ENCODE data around the gene C20orf96. TPM values are rescaled to one million over a fixed set of nuclear protein-coding genes. Genes with fewer than 3 reads are reported as not detected.
"Not testable (repeated sequence)": the region's sequence is repeated elsewhere in the genome, so short reads cannot be mapped to it uniquely, and the experiment has no call there.

C20orf96 gene
- total and polyA plus RNA-seq, 5 donors, result 4.2 to 9.1 (median 6.3) TPM

DNA sequence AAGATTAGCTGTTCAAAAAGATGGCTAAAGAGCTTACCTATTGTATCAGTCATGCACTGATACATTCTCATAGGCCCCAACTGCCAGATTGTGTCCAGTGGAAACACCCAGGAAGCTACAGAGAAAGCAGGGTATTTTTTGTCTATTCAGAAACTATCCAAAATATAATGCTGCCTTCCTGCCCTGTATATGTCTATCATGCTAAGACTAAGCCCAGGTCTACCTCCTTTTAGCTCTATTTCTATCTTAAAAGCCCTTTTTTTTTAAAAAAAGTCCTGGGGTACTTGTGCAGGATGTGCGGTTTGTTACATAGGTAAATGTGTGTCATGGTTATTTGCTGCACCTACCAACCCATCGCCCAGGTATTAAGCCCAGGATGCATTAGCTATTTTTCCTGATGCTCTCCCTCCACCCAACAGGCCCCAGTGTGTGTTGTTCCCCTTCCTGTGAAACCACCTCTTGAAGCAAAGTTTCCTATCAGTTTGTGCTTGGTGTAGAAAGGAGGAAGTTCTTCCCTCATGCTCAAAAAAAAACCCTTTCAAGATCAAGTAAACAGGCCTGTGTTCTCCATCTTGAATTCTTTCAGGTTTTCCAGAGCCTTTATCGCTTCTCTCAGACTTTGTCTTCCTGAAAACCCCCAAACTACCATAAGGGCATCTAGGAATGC is 63.0 kb downstream of the C20orf96 start:
- no peaks in the 10 kb centered on the region for H3K4me1 ChIP-seq (ENCODE audit: control insufficient read depth, insufficient read depth, low read length)
- no peaks in the 10 kb centered on the region for H3K9me3 ChIP-seq (ENCODE audit: control insufficient read depth, low read length)
- no peak for ATAC-seq
- DNase-seq, result no peak
- intact Hi-C loops (cut with DNase I), result no loop called here
- no peak overlapping the region for H3K4me3 ChIP-seq (ENCODE audit: low read length)
- WGBS, result 69% methylated on average over 3 of the region's 3 CpGs
- no peaks in the 10 kb centered on the region for H3K27me3 ChIP-seq (ENCODE audit: control insufficient read depth, insufficient read depth)
- no peak overlapping the region for H3K27ac ChIP-seq (ENCODE audit: low read length)

GRCh38 chr20:226958-227357 is 63.6 kb downstream of the C20orf96 start, which contains the start of gene DEFB129:
Gene DEFB129, plus strand, starts transcription at chr20:227258. Its CDS starts 31 bp downstream, at chr20:227289.
- H3K4me3 ChIP-seq (ENCODE audit: low read length), result no peak within 1 kb of the TSS
- H3K9me3 ChIP-seq (ENCODE audit: control insufficient read depth, low read length), result no peaks in the 10 kb centered on the region
- DNase-seq, result no peak
- H3K27me3 ChIP-seq (ENCODE audit: control insufficient read depth, insufficient read depth), result no peaks in the 10 kb centered on the region
- no peak for ATAC-seq
- H3K4me1 ChIP-seq (ENCODE audit: control insufficient read depth, insufficient read depth, low read length), result no peaks in the 10 kb centered on the region
- intact Hi-C loops (cut with DNase I), result no loop called here
- H3K27ac ChIP-seq (ENCODE audit: low read length), result no peak within 1 kb of the TSS
- WGBS, result 78% methylated on average over 3 of the region's 3 CpGs

- H3K27me3 ChIP-seq (ENCODE audit: control insufficient read depth, insufficient read depth); DNase-seq; H3K27ac ChIP-seq (ENCODE audit: low read length); H3K9me3 ChIP-seq (ENCODE audit: control insufficient read depth, low read length); ATAC-seq; intact Hi-C loops (cut with DNase I); H3K4me3 ChIP-seq (ENCODE audit: low read length); H3K4me1 ChIP-seq (ENCODE audit: control insufficient read depth, insufficient read depth, low read length): not testable (repeated sequence)
- 81% methylated on average over 3 of the region's 3 CpGs for WGBS
Measured at GRCh38 chr20:225879-226278, 64.7 kb downstream of the C20orf96 start.

GRCh38 chr20:221258-221830 is 69.2 kb downstream of the C20orf96 start:
- WGBS, result 47% methylated on average over 1 of the region's 1 CpG
- no peaks in the 10 kb centered on the region for H3K4me1 ChIP-seq (ENCODE audit: control insufficient read depth, insufficient read depth, low read length)
- ATAC-seq (no peak), DNase-seq (no peak)
- no peaks in the 10 kb centered on the region for H3K9me3 ChIP-seq (ENCODE audit: control insufficient read depth, low read length)
- H3K27me3 ChIP-seq (ENCODE audit: control insufficient read depth, insufficient read depth), result no peaks in the 10 kb centered on the region
- H3K4me3 ChIP-seq (ENCODE audit: low read length), result no peak overlapping the region
- intact Hi-C loops (cut with DNase I), result no loop called here
- H3K27ac ChIP-seq (ENCODE audit: low read length), result no peak overlapping the region

Other genes with a start within 250 kb of the C20orf96 start
- not detected for gene DEFB125, start 203.1 kb downstream of the C20orf96 start, total RNA-seq
- not detected for gene DEFB125, start 203.1 kb downstream of the C20orf96 start, polyA plus RNA-seq
- gene DEFB126, start 148.2 kb downstream of the C20orf96 start, total RNA-seq, result not detected
- not detected for gene DEFB126, start 148.2 kb downstream of the C20orf96 start, polyA plus RNA-seq
- not detected for gene DEFB127, start 133.3 kb downstream of the C20orf96 start, total RNA-seq
- gene DEFB127, start 133.3 kb downstream of the C20orf96 start, polyA plus RNA-seq, result not detected
- not detected for gene DEFB128, start 101.0 kb downstream of the C20orf96 start, total RNA-seq
- not detected for gene DEFB128, start 101.0 kb downstream of the C20orf96 start, polyA plus RNA-seq
- not detected for gene DEFB129, start 63.5 kb downstream of the C20orf96 start, total RNA-seq
- not detected for gene DEFB129, start 63.5 kb downstream of the C20orf96 start, polyA plus RNA-seq
- gene DEFB132, start 33.0 kb downstream of the C20orf96 start, total RNA-seq, result not detected
- gene DEFB132, start 33.0 kb downstream of the C20orf96 start, polyA plus RNA-seq, result not detected
- 10 to 100 TPM; 13.0 to 14.3 (median 13.9) TPM for gene ZCCHC3, start 6.8 kb upstream of the C20orf96 start, total RNA-seq
- gene ZCCHC3, start 6.8 kb upstream of the C20orf96 start, polyA plus RNA-seq, result 10.5 TPM
- 10 to 100 TPM in 3 of 4 donors, 1 to 10 TPM in 1; 7.4 to 13.7 (median 11.8) TPM for gene SOX12, start 34.8 kb upstream of the C20orf96 start, total RNA-seq
- gene SOX12, start 34.8 kb upstream of the C20orf96 start, polyA plus RNA-seq, result 5.1 TPM
- gene NRSN2, start 56.4 kb upstream of the C20orf96 start, total RNA-seq, result 10 to 100 TPM; 24.5 to 30.9 (median 24.8) TPM
- 26.6 TPM for gene NRSN2, start 56.4 kb upstream of the C20orf96 start, polyA plus RNA-seq
- gene TRIB3, start 90.0 kb upstream of the C20orf96 start, total RNA-seq, result 1 to 10 TPM in 1 of 4 donors, under 1 TPM in 3; 0.49 to 2.1 (median 0.66) TPM
- 1.0 TPM for gene TRIB3, start 90.0 kb upstream of the C20orf96 start, polyA plus RNA-seq
- gene RBCK1, start 117.5 kb upstream of the C20orf96 start, total RNA-seq, result 10 to 100 TPM; 42.1 to 52.4 (median 45.9) TPM
- gene RBCK1, start 117.5 kb upstream of the C20orf96 start, polyA plus RNA-seq, result 48.0 TPM
- 10 to 100 TPM; 24.3 to 26.5 (median 25.6) TPM for gene TBC1D20, start 171.8 kb upstream of the C20orf96 start, total RNA-seq
- gene TBC1D20, start 171.8 kb upstream of the C20orf96 start, polyA plus RNA-seq, result 13.6 TPM